NB4 (cell line): Measurements from ENCODE around the gene ALDH6A1.

Experiments used
- DNase-seq: peaks from one replicate; pipeline ENCODE4 v3.0.0; 2010; ENCODE audit warnings: low read depth
- H3K4me3 ChIP-seq: one replicate; pipeline ENCODE4 v1.5.1; 2011; ENCODE audit warnings: mild to moderate bottlenecking, low read depth, low read length, moderate library complexity
- CTCF ChIP-seq: IDR thresholded peaks from one replicate; pipeline ENCODE4 v1.5.1; 2012; ENCODE audit warnings: low read depth, low read length
- MAX ChIP-seq: IDR thresholded peaks from 2 replicates; pipeline ENCODE4 v1.6.1; 2011; ENCODE audit warnings: low read depth, low read length
- MYC ChIP-seq: IDR thresholded peaks from 2 replicates; pipeline ENCODE4 v1.6.1; 2011; ENCODE audit warnings: low read depth, low read length
- POLR2A ChIP-seq: IDR thresholded peaks from 2 replicates; pipeline ENCODE4 v1.6.1; 2011; ENCODE audit warnings: mild to moderate bottlenecking; ENCODE audit not compliant: insufficient read length; ENCODE audit errors: extremely low read depth

Gene ALDH6A1

GRCh38 chr14:74089251-74090020 is 5.2 kb upstream of the ALDH6A1 start:
- H3K4me3 ChIP-seq: no peak overlapping the region
- peak; percentile 4 for DNase-seq

GRCh38 chr14:74085828-74086227 is 1.6 kb upstream of the ALDH6A1 start:
- DNase-seq: peak; percentile 35
- TF ChIP-seq MYC: no peak
- no peak for TF ChIP-seq MAX
- no peak for TF ChIP-seq POLR2A
- TF ChIP-seq CTCF: no peak
- H3K4me3 ChIP-seq: peak overlapping the region; percentile 98

More at GRCh38 chr14:74089251-74090020, 5.2 kb upstream of the ALDH6A1 start:
- TF ChIP-seq CTCF (no peak), MYC (no peak), POLR2A (no peak), MAX (no peak)

- DNase-seq: peak; percentile 48
- peak overlapping the region; percentile 98 for H3K4me3 ChIP-seq
- TF ChIP-seq MYC (no peak), CTCF (no peak), POLR2A (no peak), MAX (no peak)
These were observed 889 bp upstream of the ALDH6A1 start for GRCh38 chr14:74085047-74085637.

GRCh38 chr14:74083784-74084276 is 423 bp downstream of the ALDH6A1 start:
- DNase-seq: no peak
- peak overlapping the region; percentile 98 for H3K4me3 ChIP-seq
- TF ChIP-seq POLR2A (no peak), MAX (no peak), MYC (no peak), CTCF (no peak)

- H3K4me3 ChIP-seq: peak overlapping the region; percentile 98
- DNase-seq: no peak
- TF ChIP-seq CTCF (no peak), POLR2A (no peak), MAX (no peak), MYC (no peak)
These were observed 1.1 kb downstream of the ALDH6A1 start for GRCh38 chr14:74083161-74083560.
